Measurements from ENCODE around the gene KRTAP10-1.
"Not testable (repeated sequence)": the region's sequence is repeated elsewhere in the genome, so short reads cannot be mapped to it uniquely, and the experiment has no call there.

The KRTAP10-1 gene, protein sequence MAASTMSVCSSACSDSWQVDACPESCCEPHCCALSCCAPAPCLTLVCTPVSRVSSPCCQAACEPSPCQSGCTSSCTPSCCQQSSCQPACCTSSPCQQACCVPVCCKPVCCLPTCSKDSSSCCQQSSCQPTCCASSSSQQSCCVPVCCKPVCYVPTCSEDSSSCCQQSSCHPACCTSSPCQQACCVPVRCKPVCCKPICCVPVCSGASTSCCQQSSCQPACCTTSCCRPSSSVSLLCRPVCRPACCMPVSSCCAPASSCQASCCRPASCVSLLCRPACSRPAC

DNA sequence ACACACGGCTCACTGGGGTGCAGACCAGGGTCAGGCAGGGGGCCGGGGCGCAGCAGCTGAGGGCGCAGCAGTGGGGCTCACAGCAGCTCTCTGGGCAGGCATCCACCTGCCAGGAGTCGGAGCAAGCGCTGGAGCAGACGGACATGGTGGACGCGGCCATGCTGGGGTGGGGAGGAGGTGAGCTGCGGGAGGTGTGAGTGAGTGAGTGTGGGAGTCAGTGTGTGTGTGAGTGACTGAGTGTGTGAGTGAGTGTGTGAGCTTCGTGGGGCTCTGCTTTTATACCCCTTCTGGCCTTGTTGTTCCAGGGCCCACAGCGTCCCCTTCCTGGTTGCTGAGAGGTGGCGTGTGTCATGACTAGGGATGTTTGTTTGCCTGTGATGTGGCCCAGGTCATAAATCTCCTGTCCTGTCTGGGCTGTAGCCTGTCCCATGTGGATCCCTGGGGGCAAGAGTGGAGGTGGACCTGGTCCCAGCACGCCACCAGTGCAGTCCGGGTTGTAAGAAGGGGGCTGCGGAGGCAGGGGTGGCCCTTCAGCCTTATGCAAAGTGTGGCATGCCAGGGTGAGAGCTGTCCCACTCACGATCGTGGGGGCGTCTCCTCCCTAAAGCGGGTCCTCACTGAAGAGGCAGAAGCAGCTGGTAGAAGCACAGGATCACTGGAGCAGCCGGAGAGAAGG is at the start of gene KRTAP10-1:
Gene KRTAP10-1 (minus strand): TSS at position 205 of the 676 bp plus-strand sequence. CDS start 45 bp downstream, at position 160.
- no peak for DNase-seq

DNA sequence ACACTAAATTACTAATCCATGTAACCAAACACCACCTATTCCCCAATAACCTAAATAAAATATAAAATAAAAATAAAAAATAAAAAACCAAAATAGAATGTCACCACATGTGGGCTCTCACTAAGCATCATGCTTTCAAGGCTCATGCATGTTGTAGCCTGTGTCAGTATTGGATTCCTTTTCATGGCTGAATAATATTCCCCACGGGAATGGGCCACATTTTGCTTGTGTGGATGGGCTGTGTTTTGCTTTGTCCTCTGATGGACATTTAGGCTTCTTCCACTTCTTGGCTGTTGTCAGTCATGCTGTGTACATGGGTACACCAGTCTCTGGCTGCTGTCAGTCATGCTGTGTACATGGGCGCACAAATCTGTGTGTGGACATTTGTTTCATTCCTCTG is 49.1 kb upstream of the KRTAP10-1 start:
- no peak for DNase-seq

GRCh38 chr21:44585892-44586291 is 45.9 kb upstream of the KRTAP10-1 start:
- DNase-seq, result no peak

DNA sequence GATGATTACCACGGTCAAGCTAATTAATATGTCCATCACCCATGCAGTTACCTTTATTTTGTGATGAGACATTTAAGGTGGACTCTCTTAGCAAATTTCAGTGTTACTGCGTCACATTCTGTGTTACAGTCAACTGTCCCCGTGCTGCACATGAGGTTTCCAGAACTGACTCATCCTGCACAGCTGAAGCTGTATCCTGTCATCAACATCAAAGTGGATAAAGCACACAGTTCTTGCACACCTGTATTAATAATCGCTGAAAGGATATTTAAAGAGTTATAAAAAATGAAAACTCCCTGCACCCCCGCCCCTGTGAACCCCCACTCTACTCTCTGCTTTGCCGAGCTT is 43.8 kb upstream of the KRTAP10-1 start:
- DNase-seq, result no peak

GRCh38 chr21:44583089-44583799 is 43.2 kb upstream of the KRTAP10-1 start:
- DNase-seq, result peak; percentile 58

GRCh38 chr21:44582055-44582454 is 42.1 kb upstream of the KRTAP10-1 start:
- no peak for DNase-seq

GRCh38 chr21:44581158-44581557 is 41.2 kb upstream of the KRTAP10-1 start:
- no peak for DNase-seq

DNA sequence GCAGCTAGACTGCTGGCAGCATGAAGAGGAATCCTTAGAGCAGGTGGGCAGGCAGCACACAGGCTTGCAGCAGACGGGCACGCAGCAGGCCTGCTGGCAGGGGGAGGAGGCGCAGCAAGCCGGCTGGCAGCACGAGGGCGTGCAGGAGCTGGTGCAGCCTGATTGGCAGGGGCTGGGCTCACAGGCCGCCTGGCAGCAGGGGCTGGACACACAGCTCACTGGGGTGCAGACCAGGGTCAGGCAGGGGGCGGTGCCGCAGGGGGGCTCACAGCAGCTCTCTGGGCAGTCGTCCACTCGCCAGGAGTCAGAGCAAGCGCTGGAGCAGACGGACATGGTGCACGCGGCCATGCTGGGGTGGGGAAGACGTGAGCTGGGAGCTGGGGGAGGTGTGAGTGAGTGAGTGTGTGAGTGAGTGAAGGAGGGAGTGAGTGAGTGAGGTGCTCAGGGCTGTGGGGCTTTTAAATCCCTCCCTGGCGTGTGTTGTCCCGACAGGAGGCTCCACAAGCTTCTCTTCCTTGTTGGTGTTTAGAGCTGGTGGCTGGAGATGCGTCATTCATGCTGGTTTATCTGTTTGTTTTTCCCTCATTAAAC is 40.3 kb upstream of the KRTAP10-1 start, which contains the start of gene KRTAP10-5:
Gene KRTAP10-5 (minus strand): TSS at position 374 of the 591 bp plus-strand sequence. CDS start 26 bp downstream, at position 348.
- DNase-seq, result not testable (repeated sequence)

DNA sequence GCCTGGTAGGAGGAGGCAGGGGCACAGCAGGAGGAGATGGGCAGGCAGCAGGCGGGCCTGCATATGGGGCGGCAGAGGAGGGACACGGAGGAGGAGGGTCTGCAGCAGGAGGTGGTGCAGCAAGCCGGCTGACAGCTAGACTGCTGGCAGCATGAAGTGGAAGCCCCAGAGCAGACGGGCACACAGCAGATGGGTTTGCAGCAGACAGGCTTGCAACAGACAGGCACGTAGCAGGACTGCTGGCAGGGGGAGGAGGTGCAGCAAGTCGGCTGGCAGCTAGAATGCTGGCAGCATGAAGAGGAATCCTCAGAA is 39.8 kb upstream of the KRTAP10-1 start:
- no peak for DNase-seq

GRCh38 chr21:44579056-44579832 is 39.2 kb upstream of the KRTAP10-1 start:
- no peak for DNase-seq

GRCh38 chr21:44578371-44579055 is 38.5 kb upstream of the KRTAP10-1 start:
- DNase-seq, result no peak

GRCh38 chr21:44576025-44576420 is 36.0 kb upstream of the KRTAP10-1 start:
- no peak for DNase-seq

- no peak for DNase-seq
These were observed 35.5 kb upstream of the KRTAP10-1 start for GRCh38 chr21:44575307-44576024.

DNA sequence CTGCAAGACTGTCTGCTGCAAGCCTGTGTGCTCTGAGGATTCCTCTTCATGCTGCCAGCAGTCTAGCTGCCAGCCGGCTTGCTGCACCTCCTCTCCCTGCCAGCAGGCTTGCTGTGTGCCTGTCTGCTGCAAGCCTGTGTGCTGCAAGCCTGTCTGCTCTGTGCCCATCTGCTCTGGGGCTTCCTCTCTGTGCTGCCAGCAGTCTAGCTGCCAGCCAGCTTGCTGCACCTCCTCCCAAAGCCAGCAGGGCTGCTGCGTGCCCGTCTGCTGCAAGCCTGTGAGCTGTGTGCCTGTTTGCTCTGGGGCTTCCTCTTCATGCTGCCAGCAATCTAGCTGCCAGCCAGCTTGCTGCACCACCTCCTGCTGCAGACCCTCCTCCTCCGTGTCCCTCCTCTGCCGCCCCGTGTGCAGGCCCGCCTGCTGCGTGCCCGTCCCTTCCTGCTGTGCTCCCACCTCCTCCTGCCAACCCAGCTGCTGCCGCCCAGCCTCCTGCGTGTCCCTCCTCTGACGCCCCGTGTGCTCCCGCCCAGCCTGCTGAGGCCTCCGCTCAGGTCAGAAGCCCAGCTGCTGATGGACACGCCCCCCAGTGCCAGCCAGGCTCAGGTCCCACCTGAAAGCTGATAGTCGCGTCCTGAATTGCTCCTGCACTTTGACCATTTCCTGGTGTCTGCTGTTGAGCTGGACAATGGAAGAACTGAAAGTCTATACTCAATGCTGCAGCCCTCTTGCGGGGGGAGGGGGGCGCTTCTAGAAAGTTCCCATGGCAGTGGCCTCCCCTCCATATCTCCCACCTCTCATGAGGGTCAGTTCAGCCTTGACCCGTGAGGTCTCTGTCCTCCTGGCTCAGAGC is 34.7 kb upstream of the KRTAP10-1 start:
- DNase-seq, result no peak

DNA sequence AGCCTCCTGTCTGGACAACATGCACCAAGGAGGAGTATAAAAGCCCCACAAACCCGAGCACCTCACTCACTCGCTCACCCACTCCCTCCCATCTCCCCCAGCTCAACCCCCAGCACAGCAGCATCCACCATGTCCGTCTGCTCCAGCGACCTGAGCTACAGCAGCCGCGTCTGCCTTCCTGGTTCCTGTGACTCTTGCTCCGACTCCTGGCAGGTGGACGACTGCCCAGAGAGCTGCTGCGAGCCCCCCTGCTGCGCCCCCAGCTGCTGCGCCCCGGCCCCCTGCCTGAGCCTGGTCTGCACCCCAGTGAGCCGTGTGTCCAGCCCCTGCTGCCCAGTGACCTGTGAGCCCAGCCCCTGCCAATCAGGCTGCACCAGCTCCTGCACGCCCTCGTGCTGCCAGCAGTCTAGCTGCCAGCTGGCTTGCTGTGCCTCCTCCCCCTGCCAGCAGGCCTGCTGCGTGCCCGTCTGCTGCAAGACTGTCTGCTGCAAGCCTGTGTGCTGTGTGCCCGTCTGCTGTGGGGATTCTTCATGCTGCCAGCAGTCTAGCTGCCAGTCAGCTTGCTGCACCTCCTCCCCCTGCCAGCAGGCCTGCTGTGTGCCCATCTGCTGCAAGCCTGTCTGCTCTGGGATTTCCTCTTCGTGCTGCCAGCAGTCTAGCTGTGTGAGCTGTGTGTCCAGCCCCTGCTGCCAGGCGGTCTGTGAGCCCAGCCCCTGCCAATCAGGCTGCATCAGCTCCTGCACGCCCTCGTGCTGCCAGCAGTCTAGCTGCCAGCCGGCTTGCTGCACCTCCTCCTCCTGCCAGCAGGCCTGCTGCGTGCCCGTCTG is 33.8 kb upstream of the KRTAP10-1 start, which contains the start of gene KRTAP10-4:
Gene KRTAP10-4 (plus strand): TSS at position 100 of the 827 bp plus-strand sequence. CDS start 30 bp downstream, at position 130.
- DNase-seq, result not testable (repeated sequence)

GRCh38 chr21:44572959-44573583 is 33.1 kb upstream of the KRTAP10-1 start:
- no peak for DNase-seq

DNA sequence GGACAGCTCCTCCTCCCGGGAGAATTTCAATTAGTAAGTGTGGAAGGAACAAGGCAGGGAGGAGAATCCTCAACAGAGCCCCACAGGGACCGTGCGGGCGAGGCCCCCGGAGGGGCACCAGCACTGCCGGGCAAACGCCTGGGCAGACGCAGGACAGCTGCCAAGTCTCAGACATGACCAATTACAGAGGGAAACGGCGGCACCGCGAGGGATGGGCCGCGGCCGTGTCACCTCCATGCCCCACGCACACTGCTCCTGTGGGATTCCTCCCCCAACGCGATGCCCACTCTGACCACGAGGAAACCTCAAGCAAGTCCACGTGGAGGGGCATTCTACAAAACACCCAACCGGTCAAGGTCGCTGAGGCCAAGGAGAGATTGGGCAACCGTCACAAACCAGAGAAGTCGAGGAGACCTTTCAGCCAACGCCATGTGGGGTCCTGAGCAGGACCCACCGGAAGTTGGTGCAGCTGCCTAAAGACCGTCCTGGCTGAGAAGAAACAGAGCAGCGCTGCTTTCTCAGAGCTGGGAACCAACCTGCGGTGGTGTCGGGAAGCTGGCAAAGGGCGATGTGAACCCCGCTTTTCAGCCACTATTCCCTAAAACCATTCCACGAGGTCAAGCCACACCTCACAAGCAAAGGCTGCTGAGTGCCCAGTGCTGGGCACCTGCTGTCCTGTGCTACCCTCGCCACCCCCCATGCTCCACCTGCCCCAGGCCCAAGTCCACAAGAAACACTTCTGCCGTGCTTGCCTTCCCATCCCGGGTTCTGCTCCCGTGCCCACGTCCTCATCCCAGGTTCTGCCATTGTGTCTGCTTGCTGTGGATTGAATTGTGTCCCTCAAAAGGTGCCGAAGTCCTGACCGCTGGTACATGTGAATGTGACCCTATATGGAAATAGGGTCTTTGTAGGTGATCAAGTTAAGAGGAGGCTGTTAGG is 32.1 kb upstream of the KRTAP10-1 start:
- no peak for DNase-seq

GRCh38 chr21:44571296-44571695 is 31.3 kb upstream of the KRTAP10-1 start:
- DNase-seq, result no peak

Data from NCI-H345 (cell line).